DOHH2 (cell line): Measurements from ENCODE around the gene FRY.

Experiments used
- H3F3A ChIP-seq: fragments of 200-600 bp; sonication (generic), shearing (Covaris generic); 2 replicates; pipeline ENCODE4 v1.6.0; 2016; ENCODE audit warnings: antibody characterized with exemption, mild to moderate bottlenecking; ENCODE audit not compliant: control insufficient read depth, insufficient read depth
- H3K27ac ChIP-seq: fragments of 200-600 bp; sonication (generic); 2 replicates; pipeline ENCODE4 v1.5.1; 2014; ENCODE audit warnings: low read depth, mild to moderate bottlenecking, low read length, moderate library complexity
- H3K27me3 ChIP-seq: fragments of 200-600 bp; sonication (generic); 2 replicates; pipeline ENCODE4 v1.6.1; 2014; ENCODE audit warnings: mild to moderate bottlenecking, low read length, mixed read lengths; ENCODE audit not compliant: control insufficient read depth
- H3K36me3 ChIP-seq: fragments of 200-600 bp; sonication (generic); 2 replicates; pipeline ENCODE4 v1.6.1; 2014; ENCODE audit warnings: mild to moderate bottlenecking, low read length, moderate library complexity, mixed read lengths; ENCODE audit not compliant: control insufficient read depth
- H3K4me1 ChIP-seq: fragments of 200-600 bp; sonication (generic); 2 replicates; pipeline ENCODE4 v1.6.1; 2014; ENCODE audit warnings: mild to moderate bottlenecking, low read length, mixed read lengths; ENCODE audit not compliant: control insufficient read depth
- H3K4me2 ChIP-seq: fragments of 200-600 bp; sonication (generic); 2 replicates; pipeline ENCODE4 v1.6.0; 2014; ENCODE audit warnings: mild to moderate bottlenecking, low read length, moderate library complexity
- H3K4me3 ChIP-seq: fragments of 200-600 bp; sonication (generic); 2 replicates; pipeline ENCODE4 v1.5.1; 2014; ENCODE audit warnings: mild to moderate bottlenecking, low read length, mixed read lengths
- H3K79me2 ChIP-seq: fragments of 200-600 bp; sonication (generic); 2 replicates; pipeline ENCODE4 v1.6.1; 2014; ENCODE audit warnings: mild to moderate bottlenecking, low read length, mixed read lengths; ENCODE audit not compliant: control insufficient read depth
- H3K9me2 ChIP-seq: fragments of 200-600 bp; sonication (generic); replicated peaks from 2 replicates; pipeline ENCODE4 v1.6.1; 2014; ENCODE audit warnings: mild to moderate bottlenecking, low read length, mixed read lengths; ENCODE audit not compliant: control insufficient read depth
- H3K9me3 ChIP-seq: fragments of 200-600 bp; sonication (generic); 2 replicates; pipeline ENCODE4 v1.6.1; 2014; ENCODE audit warnings: antibody characterized with exemption, low read length, mixed read lengths; ENCODE audit not compliant: control insufficient read depth, insufficient read depth
- H4K20me1 ChIP-seq: fragments of 200-600 bp; sonication (generic); 2 replicates; pipeline ENCODE4 v1.6.0; 2014; ENCODE audit warnings: low read depth, mild to moderate bottlenecking, antibody characterized with exemption, low read length, moderate library complexity; ENCODE audit not compliant: control insufficient read depth, insufficient read depth
- CTCF ChIP-seq: fragments of 200-600 bp; sonication (generic); IDR thresholded peaks from one replicate; pipeline ENCODE4 v1.5.1; 2014; ENCODE audit warnings: antibody characterized with exemption, mild to moderate bottlenecking, low read depth, low read length; ENCODE audit not compliant: poor library complexity, severe bottlenecking
- EZH2phosphoT487 ChIP-seq: fragments of 200-600 bp; sonication (generic); IDR thresholded peaks from 2 replicates; pipeline ENCODE4 v1.6.1; 2017; ENCODE audit warnings: borderline replicate concordance, mild to moderate bottlenecking, antibody characterized with exemption, low read length, moderate library complexity, mixed read lengths

FRY gene

GRCh38 chr13:32298695-32299094 lies 267.1 kb downstream of the FRY start:
- H3K79me2 ChIP-seq, result no peaks in the 10 kb centered on the region
- no peaks in the 10 kb centered on the region for H3K9me3 ChIP-seq
- H3F3A ChIP-seq, result no peaks in the 10 kb centered on the region
- no peaks in the 10 kb centered on the region for H3K4me1 ChIP-seq
- TF ChIP-seq EZH2phosphoT487 (no peak), CTCF (no peak)
- no peaks in the 10 kb centered on the region; the same call in 1 of the 2 replicates for H3K27me3 ChIP-seq
- H3K4me3 ChIP-seq, result no peak overlapping the region
- no peak overlapping the region for H3K27ac ChIP-seq
- H3K36me3 ChIP-seq, result peaks cover 5% of the 10 kb centered on the region; the same call in 1 of the 2 replicates
- H3K4me2 ChIP-seq, result no peak overlapping the region
- no peaks in the 10 kb centered on the region for H4K20me1 ChIP-seq
- H3K9me2 ChIP-seq, result no peaks in the 10 kb centered on the region

- TF ChIP-seq CTCF, result no peak
- Histone ChIP-seq H3K9me3 (no peaks in the 10 kb centered on the region), H3F3A (no peaks in the 10 kb centered on the region)
Measured at GRCh38 chr13:32299893-32300292, 268.3 kb downstream of the FRY start.

GRCh38 chr13:32300406-32300805 lies 268.8 kb downstream of the FRY start:
- no peaks in the 10 kb centered on the region for H3K79me2 ChIP-seq
- no peak overlapping the region for H3K27ac ChIP-seq
- H3K9me3 ChIP-seq, result no peaks in the 10 kb centered on the region
- H3K4me3 ChIP-seq, result no peak overlapping the region
- H3K27me3 ChIP-seq, result no peaks in the 10 kb centered on the region; the same call in 1 of the 2 replicates
- H3K4me2 ChIP-seq, result no peak overlapping the region
- H4K20me1 ChIP-seq, result no peaks in the 10 kb centered on the region
- 0 out of 2 replicates have a peak, but pooled peaks cover under 1% of the 10 kb centered on the region for H3K36me3 ChIP-seq
- H3F3A ChIP-seq, result no peaks in the 10 kb centered on the region
- no peaks in the 10 kb centered on the region for H3K9me2 ChIP-seq
- H3K4me1 ChIP-seq, result no peaks in the 10 kb centered on the region
- no peak for TF ChIP-seq EZH2phosphoT487
- no peak for TF ChIP-seq CTCF

More at GRCh38 chr13:32299893-32300292, 268.3 kb downstream of the FRY start:
- Histone ChIP-seq H3K4me2 (no peak overlapping the region), H3K27me3 (no peaks in the 10 kb centered on the region; the same call in 1 of the 2 replicates), H3K4me3 (no peak overlapping the region), H3K4me1 (no peaks in the 10 kb centered on the region), H4K20me1 (no peaks in the 10 kb centered on the region), H3K9me2 (no peaks in the 10 kb centered on the region), H3K79me2 (no peaks in the 10 kb centered on the region), H3K36me3 (peaks cover 5% of the 10 kb centered on the region; the same call in 1 of the 2 replicates), H3K27ac (no peak overlapping the region)

- Histone ChIP-seq H3F3A (no peaks in the 10 kb centered on the region), H4K20me1 (no peaks in the 10 kb centered on the region), H3K4me3 (no peak overlapping the region), H3K79me2 (no peaks in the 10 kb centered on the region), H3K36me3 (no peaks in the 10 kb centered on the region), H3K27ac (no peak overlapping the region), H3K4me2 (no peak overlapping the region), H3K4me1 (no peaks in the 10 kb centered on the region), H3K9me2 (no peaks in the 10 kb centered on the region), H3K27me3 (no peaks in the 10 kb centered on the region; the same call in 1 of the 2 replicates), H3K9me3 (no peaks in the 10 kb centered on the region)
- TF ChIP-seq CTCF (no peak), EZH2phosphoT487 (no peak)
Measured at GRCh38 chr13:32300920-32301319, 269.3 kb downstream of the FRY start.
